HG03439 (cell line): Measurements from ENCODE around the gene ARHGAP30.
"Not testable (repeated sequence)": the region's sequence is repeated elsewhere in the genome, so short reads cannot be mapped to it uniquely, and the experiment has no call there.

ENCODE experiments used
- ATAC-seq: cut with Tn5 transposase; IDR thresholded peaks from one replicate; pipeline ENCODE4 v1.9.1; 2021; ENCODE audit warnings: mild to moderate bottlenecking, moderate library complexity; ENCODE audit not compliant: unreplicated experiment

ARHGAP30 gene

GRCh38 chr1:161045736-161046604, 23.7 kb downstream of the ARHGAP30 start, which contains the start of gene USF1:
USF1 (minus strand) TSS chr1:161045977; CDS start chr1:161043275, 2,702 bp downstream.
- peak; percentile 57 for ATAC-seq

GRCh38 chr1:161044908-161045735, 24.6 kb downstream of the ARHGAP30 start:
- peak; percentile 39 for ATAC-seq

- no peak for ATAC-seq
Measured at GRCh38 chr1:161044535-161044907, 25.2 kb downstream of the ARHGAP30 start.

DNA sequence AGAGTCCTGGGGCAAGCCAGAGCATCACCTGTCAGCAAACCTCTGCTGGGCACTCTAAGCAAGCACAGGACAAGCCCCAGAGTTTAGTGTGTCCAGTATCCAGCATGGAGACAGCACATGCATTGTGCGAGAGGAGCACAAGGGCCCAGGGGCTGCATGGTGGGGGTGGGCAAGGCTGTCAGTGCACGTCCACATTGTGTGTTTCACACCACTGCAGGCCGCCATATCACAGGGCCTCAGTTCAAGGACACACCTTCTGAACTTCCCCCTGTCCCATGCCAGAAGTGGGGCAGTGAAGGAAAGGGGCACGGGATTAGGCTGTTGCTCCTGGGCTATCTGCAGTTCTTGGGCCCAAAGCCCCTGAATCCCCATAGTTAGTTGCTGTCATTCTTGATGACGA, 30.1 kb downstream of the ARHGAP30 start:
- no peak for ATAC-seq

- ATAC-seq, result no peak
Measured at GRCh38 chr1:161039154-161039545, 30.5 kb downstream of the ARHGAP30 start.

DNA sequence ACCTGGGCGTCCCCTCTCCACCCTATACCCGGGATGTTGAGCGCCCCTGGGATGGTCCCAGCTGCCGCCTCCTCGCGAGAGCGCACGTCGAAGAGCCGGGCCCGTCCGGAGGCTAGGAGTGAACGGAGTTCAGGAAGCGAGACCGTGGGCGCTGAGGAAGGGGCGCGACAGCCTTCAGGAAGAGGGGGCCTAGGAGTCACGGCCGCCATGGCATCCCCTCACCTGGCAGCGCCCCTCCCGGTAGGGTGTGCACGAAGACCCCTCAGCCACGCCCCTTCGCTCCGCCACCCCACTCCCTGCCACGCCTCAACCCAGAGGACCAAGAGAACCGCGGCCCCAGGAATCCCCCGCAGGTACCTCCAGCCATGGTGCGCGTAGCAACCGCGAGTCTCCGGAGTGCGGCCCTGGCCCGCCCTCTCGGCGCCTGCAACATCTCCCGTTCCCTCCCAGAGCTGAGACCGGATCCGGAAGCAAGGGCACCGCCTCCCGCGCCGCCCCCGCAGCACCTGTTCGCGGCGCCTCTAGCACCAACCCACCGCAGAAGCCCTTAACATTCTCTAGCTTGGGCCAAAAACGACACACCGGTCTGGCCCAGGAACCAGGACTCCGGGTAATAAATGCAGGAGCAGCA, 31.1 kb downstream of the ARHGAP30 start, which contains the start of gene TSTD1:
TSTD1 (minus strand) TSS at position 442 of the 631 bp plus-strand sequence; CDS start at position 367, 75 bp downstream.
- ATAC-seq, result peak; percentile 69

- ATAC-seq, result no peak
Measured at GRCh38 chr1:161037661-161038522, 31.8 kb downstream of the ARHGAP30 start.

- ATAC-seq, result no peak
Measured at GRCh38 chr1:161033751-161034150, 35.9 kb downstream of the ARHGAP30 start.

DNA sequence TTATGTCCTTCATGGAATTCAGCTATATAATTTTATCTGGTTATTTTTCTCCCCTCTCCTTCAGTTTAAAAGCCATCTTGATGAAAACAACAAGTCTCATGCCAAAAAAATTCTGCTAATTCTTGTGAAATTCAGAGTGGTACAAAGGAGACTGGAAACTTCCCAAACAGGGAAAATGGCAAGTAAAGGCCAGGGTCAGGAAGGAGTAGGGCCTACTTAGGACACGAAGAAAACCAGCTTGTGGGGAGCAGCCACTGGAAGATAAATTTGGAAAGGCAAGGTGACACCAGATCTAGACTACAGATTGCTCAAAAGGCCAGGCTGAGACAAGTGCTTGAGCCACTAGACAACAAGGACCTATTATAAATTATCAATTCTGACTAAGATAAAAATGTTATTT, 37.3 kb downstream of the ARHGAP30 start:
- no peak for ATAC-seq

GRCh38 chr1:161031874-161032273, 37.8 kb downstream of the ARHGAP30 start:
- no peak for ATAC-seq

- ATAC-seq, result not testable (repeated sequence)
Measured at GRCh38 chr1:161029466-161029865, 40.2 kb downstream of the ARHGAP30 start.

GRCh38 chr1:161026954-161027353, 42.7 kb downstream of the ARHGAP30 start:
- not testable (repeated sequence) for ATAC-seq

GRCh38 chr1:161022432-161022831, 47.3 kb downstream of the ARHGAP30 start:
- ATAC-seq, result not testable (repeated sequence)

- no peak for ATAC-seq
Measured at GRCh38 chr1:161021970-161022353, 47.7 kb downstream of the ARHGAP30 start.

- ATAC-seq, result peak; percentile 77
Measured at GRCh38 chr1:161021165-161021969, 48.3 kb downstream of the ARHGAP30 start.

- peak; percentile 38 for ATAC-seq
Measured at GRCh38 chr1:161020509-161021164, 49.1 kb downstream of the ARHGAP30 start, which contains the start of gene F11R. F11R (minus strand) TSS chr1:161021152; CDS start chr1:161021073, 79 bp downstream.

DNA sequence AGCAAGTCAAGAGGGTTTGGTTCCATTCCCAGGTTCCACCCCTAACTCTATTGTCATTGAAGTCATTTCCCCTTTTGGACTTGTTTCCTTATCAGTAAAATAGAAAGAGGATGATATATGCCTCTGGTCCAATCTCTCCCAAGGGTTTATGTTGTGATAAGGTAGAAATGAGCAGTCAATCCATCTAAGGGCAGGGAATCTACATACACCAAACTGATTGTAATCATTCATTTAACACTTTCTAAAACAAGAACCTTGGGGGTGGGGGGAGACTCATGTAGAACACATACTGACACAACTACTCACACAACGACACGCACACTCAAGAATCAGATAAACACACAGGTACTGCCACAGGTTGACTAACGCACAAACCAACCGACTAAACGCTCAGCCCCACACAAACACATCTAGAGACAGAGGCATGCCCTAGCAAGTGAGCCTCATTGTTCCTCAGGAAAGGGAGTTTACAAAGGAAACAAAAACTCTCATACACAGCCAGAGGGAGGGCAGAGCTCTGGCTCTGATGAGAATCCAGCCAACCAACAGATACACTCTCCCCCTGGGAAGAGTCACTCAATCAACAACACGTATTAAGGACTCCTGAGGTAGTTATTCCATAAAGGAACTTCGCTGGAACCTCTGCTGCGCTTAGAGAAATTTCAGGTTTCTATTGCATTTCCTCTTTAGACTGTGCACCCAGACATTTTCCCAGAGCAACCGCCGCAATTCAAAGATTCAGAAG, 49.8 kb downstream of the ARHGAP30 start:
- peak; percentile 13 for ATAC-seq

GRCh38 chr1:161019111-161019660, 50.5 kb downstream of the ARHGAP30 start:
- not testable (repeated sequence) for ATAC-seq
